ENCODE measurements around the gene CILP2. TPM values are rescaled to one million over a fixed set of nuclear protein-coding genes. Genes with fewer than 3 reads are reported as not detected.

Gene CILP2
- polyA plus RNA-seq, 1 donor = 0.09 TPM

- peak overlapping the region; percentile 33 for H3K27ac ChIP-seq (ENCODE audit: low read length)
- WGBS (ENCODE audit: insufficient coverage, low lambda C conversion rate) = no CpG with 5 or more reads among the region's 13 CpGs
- peak; percentile 63 to 64 for DNase-seq
These were observed 53.2 kb downstream of the CILP2 start for GRCh38 chr19:19591133-19591825.

GRCh38 chr19:19592690-19593089, 54.6 kb downstream of the CILP2 start:
- Histone ChIP-seq H3K27ac (ENCODE audit: low read length) (no peak overlapping the region), H3K27me3 (ENCODE audit: control insufficient read depth, insufficient read depth, low read length) (no peaks in the 10 kb centered on the region), H3K36me3 (ENCODE audit: control insufficient read depth, insufficient read depth, low read length) (no peaks in the 10 kb centered on the region), H3K9me3 (ENCODE audit: control insufficient read depth, low read depth, low read length) (no peaks in the 10 kb centered on the region), H3K4me1 (ENCODE audit: control insufficient read depth, insufficient read depth, low read length) (peaks cover 3% of the 10 kb centered on the region), H3K4me3 (ENCODE audit: low read length) (no peak overlapping the region)
- DNase-seq = no peak
- WGBS (ENCODE audit: insufficient coverage, low lambda C conversion rate) = no CpG with 5 or more reads among the region's 10 CpGs

More at GRCh38 chr19:19591133-19591825, 53.2 kb downstream of the CILP2 start:
- Histone ChIP-seq H3K9me3 (ENCODE audit: control insufficient read depth, low read depth, low read length) (no peaks in the 10 kb centered on the region), H3K36me3 (ENCODE audit: control insufficient read depth, insufficient read depth, low read length) (no peaks in the 10 kb centered on the region), H3K4me3 (ENCODE audit: low read length) (no peak overlapping the region), H3K4me1 (ENCODE audit: control insufficient read depth, insufficient read depth, low read length) (peaks cover 3% of the 10 kb centered on the region), H3K27me3 (ENCODE audit: control insufficient read depth, insufficient read depth, low read length) (no peaks in the 10 kb centered on the region)

GRCh38 chr19:19594381-19594780, 56.3 kb downstream of the CILP2 start:
- no peaks in the 10 kb centered on the region for H3K36me3 ChIP-seq (ENCODE audit: control insufficient read depth, insufficient read depth, low read length)
- no peaks in the 10 kb centered on the region for H3K9me3 ChIP-seq (ENCODE audit: control insufficient read depth, low read depth, low read length)
- no peak overlapping the region for H3K4me3 ChIP-seq (ENCODE audit: low read length)
- H3K27ac ChIP-seq (ENCODE audit: low read length) = no peak overlapping the region
- WGBS (ENCODE audit: insufficient coverage, low lambda C conversion rate) = no CpG with 5 or more reads among the region's 4 CpGs
- no peak for DNase-seq
- peaks cover 3% of the 10 kb centered on the region for H3K4me1 ChIP-seq (ENCODE audit: control insufficient read depth, insufficient read depth, low read length)
- H3K27me3 ChIP-seq (ENCODE audit: control insufficient read depth, insufficient read depth, low read length) = no peaks in the 10 kb centered on the region

- Histone ChIP-seq H3K27ac (ENCODE audit: low read length) (no peak overlapping the region), H3K36me3 (ENCODE audit: control insufficient read depth, insufficient read depth, low read length) (no peaks in the 10 kb centered on the region), H3K27me3 (ENCODE audit: control insufficient read depth, insufficient read depth, low read length) (no peaks in the 10 kb centered on the region), H3K4me3 (ENCODE audit: low read length) (no peak overlapping the region), H3K9me3 (ENCODE audit: control insufficient read depth, low read depth, low read length) (no peaks in the 10 kb centered on the region), H3K4me1 (ENCODE audit: control insufficient read depth, insufficient read depth, low read length) (peaks cover 3% of the 10 kb centered on the region)
- DNase-seq = peak in 1 of 2 donors; percentile 33
- no CpG with 5 or more reads among the region's 8 CpGs for WGBS (ENCODE audit: insufficient coverage, low lambda C conversion rate)
These were observed 57.2 kb downstream of the CILP2 start for GRCh38 chr19:19595171-19595701.

Other genes starting within 250 kb of the CILP2 start
- 38.3 TPM for gene SUGP1, start 217.8 kb upstream of the CILP2 start, polyA plus RNA-seq
- gene MAU2, start 217.4 kb upstream of the CILP2 start, polyA plus RNA-seq = 55.2 TPM
- 46.8 TPM for gene GATAD2A, start 132.6 kb upstream of the CILP2 start, polyA plus RNA-seq
- 1.2 TPM for gene TSSK6, start 22.7 kb upstream of the CILP2 start, polyA plus RNA-seq
- 219 TPM for gene NDUFA13, start 22.0 kb upstream of the CILP2 start, polyA plus RNA-seq
- 9.5 TPM for gene YJEFN3, start 9.4 kb upstream of the CILP2 start, polyA plus RNA-seq
- 2.3 TPM for gene PBX4, start 80.4 kb downstream of the CILP2 start, polyA plus RNA-seq
- 11.9 TPM for gene LPAR2, start 90.0 kb downstream of the CILP2 start, polyA plus RNA-seq
- gene GMIP, start 105.4 kb downstream of the CILP2 start, polyA plus RNA-seq = 7.7 TPM
- 54.1 TPM for gene ATP13A1, start 125.4 kb downstream of the CILP2 start, polyA plus RNA-seq
- gene ZNF101, start 130.6 kb downstream of the CILP2 start, polyA plus RNA-seq = 9.1 TPM
- 8.1 TPM for gene ZNF14, start 194.8 kb downstream of the CILP2 start, polyA plus RNA-seq